A549 (cell line): Measurements from ENCODE around the gene ZNF830. TPM values are rescaled to one million over a fixed set of nuclear protein-coding genes. Genes with fewer than 3 reads are reported as not detected.
A peak's percentile ranks its signal among the peaks of the same experiment; 100 is the strongest.

Experiments
- ATAC-seq, 2 experiments: fragments of 200-7000 bp in 1 of 2; fragments of >200 bp in 1 of 2; cut with Nextera tagmentation in 1 of 2; cut with Tn5 transposase in 1 of 2; 3 replicates each; pipeline versions ENCODE4 v1.8.0 to v1.9.1; 2018 to 2020; ENCODE audit warnings: mild to moderate bottlenecking in 1 of 2, moderate library complexity in 1 of 2
- CTCF ChIA-PET: fragments of 300-600 bp; sonication (Branson Sonifier 250); formaldehyde crosslinking; extraction: SDS; loops from one replicate; lab custom pipeline; 2021; ENCODE audit warnings: antibody characterized with exemption, inconsistent platforms; lab: Yijun Ruan, JAX
- POLR2A ChIA-PET: fragments of 350-600 bp; formaldehyde crosslinking; extraction: SDS; loops from one replicate; lab custom pipeline; 2021; ENCODE audit warnings: antibody characterized with exemption, inconsistent platforms; lab: Yijun Ruan, JAX
- DNase-seq, 2 experiments: peaks; one replicate each; pipeline versions ENCODE4 v3.0.0 to v3.0.0-alpha.2; 2011 to 2016; ENCODE audit warnings: low read depth in 1 of 2, low spot score in 1 of 2
- FAIRE-seq: peaks from 2 replicates; lab custom pipeline; 2011; peaks lifted over from hg19 to GRCh38; lab: Jason Lieb, UNC
- H3K27ac ChIP-seq, 2 experiments: fragments of >200 bp; sonication (Bioruptor Twin); formaldehyde crosslinking; 3 replicates each; pipeline ENCODE4 v1.5.1; 2016 to 2017
- H3K4me1 ChIP-seq: fragments of >200 bp; sonication (Bioruptor Twin); formaldehyde crosslinking; 3 replicates; pipeline ENCODE4 v1.6.1; 2016
- H3K4me2 ChIP-seq: fragments of >200 bp; sonication (Bioruptor Twin); formaldehyde crosslinking; 3 replicates; pipeline ENCODE4 v1.6.1; 2016
- H3K4me3 ChIP-seq: fragments of >200 bp; sonication (Bioruptor Twin); formaldehyde crosslinking; 3 replicates; pipeline ENCODE4 v1.5.1; 2016
- H3K9me3 ChIP-seq: fragments of >200 bp; sonication (Bioruptor Twin); formaldehyde crosslinking; 3 replicates; pipeline ENCODE4 v1.6.1; 2016
- BCL3 ChIP-seq: fragments of >200 bp; sonication (Bioruptor Twin); formaldehyde crosslinking; IDR thresholded peaks from 3 replicates; pipeline ENCODE4 v1.6.1; 2016
- BHLHE40 ChIP-seq: IDR thresholded peaks from 2 replicates; pipeline ENCODE4 v1.6.1; 2012; ENCODE audit warnings: low read depth, low read length, inconsistent platforms
- CBX2 ChIP-seq: fragments of 200-600 bp; sonication (generic); IDR thresholded peaks from 2 replicates; pipeline ENCODE4 v1.6.1; 2016; ENCODE audit warnings: low read depth, mild to moderate bottlenecking, borderline replicate concordance
- CHD4 ChIP-seq: fragments of 200-600 bp; sonication (generic); IDR thresholded peaks from 2 replicates; pipeline ENCODE4 v1.6.1; 2016; ENCODE audit warnings: antibody characterized with exemption, mild to moderate bottlenecking, borderline replicate concordance
- CTCF ChIP-seq: fragments of >200 bp; sonication (Bioruptor Twin); formaldehyde crosslinking; IDR thresholded peaks from 3 replicates; pipeline ENCODE4 v1.5.1; 2016
- E2F6 ChIP-seq: IDR thresholded peaks from 2 replicates; pipeline ENCODE4 v1.6.1; 2012; ENCODE audit warnings: low read depth, borderline replicate concordance
- EHF ChIP-seq: fragments of 250-450 bp; sonication (Bioruptor Pico); IDR thresholded peaks from 2 replicates; pipeline ENCODE4 v1.5.0; 2020; ENCODE audit warnings: mild to moderate bottlenecking
- ELK1 ChIP-seq: fragments of 150-350 bp; IDR thresholded peaks from 2 replicates; pipeline ENCODE4 v1.6.1; 2014; ENCODE audit warnings: low read depth, mild to moderate bottlenecking, low read length
- EP300 ChIP-seq, 2 experiments: fragments of >200 bp; sonication (Bioruptor Twin); formaldehyde crosslinking; IDR thresholded peaks; 2 replicates in 1 of 2; 3 replicates in 1 of 2; pipeline ENCODE4 v1.6.1; 2016 to 2017
- FOSL2 ChIP-seq, 2 experiments: fragments of 450-650 bp in 1 of 2; fragments of >200 bp in 1 of 2; sonication (Bioruptor Twin) in 1 of 2; formaldehyde crosslinking; IDR thresholded peaks; 2 replicates each; pipeline versions ENCODE4 v1.5.0 to v1.6.1; 2016 to 2020; ENCODE audit warnings: mild to moderate bottlenecking in 1 of 2, moderate library complexity in 1 of 2
- FOXS1 ChIP-seq: fragments of 250-450 bp; sonication (Bioruptor Pico); IDR thresholded peaks from 2 replicates; pipeline ENCODE4 v1.5.0; 2020; ENCODE audit warnings: mild to moderate bottlenecking, moderate library complexity
- GATA3 ChIP-seq: IDR thresholded peaks from 2 replicates; pipeline ENCODE4 v1.6.1; 2012; ENCODE audit warnings: borderline replicate concordance
- HDAC2 ChIP-seq: fragments of 200-600 bp; sonication (generic); IDR thresholded peaks from 2 replicates; pipeline ENCODE4 v1.6.1; 2016
- HEYL ChIP-seq: fragments of 250-450 bp; sonication (Bioruptor Pico); IDR thresholded peaks from 2 replicates; pipeline ENCODE4 v1.8.0; 2021; ENCODE audit warnings: mild to moderate bottlenecking, moderate library complexity
- HOXB13 ChIP-seq: fragments of 250-450 bp; sonication (Bioruptor Pico); IDR thresholded peaks from 2 replicates; pipeline ENCODE4 v1.5.0; 2020; ENCODE audit warnings: low read depth, mild to moderate bottlenecking, moderate library complexity
- HOXB5 ChIP-seq: fragments of 250-450 bp; sonication (Bioruptor Pico); IDR thresholded peaks from 2 replicates; pipeline ENCODE4 v1.5.0; 2020; ENCODE audit warnings: mild to moderate bottlenecking, moderate library complexity
- MAFK ChIP-seq: fragments of 450-650 bp; IDR thresholded peaks from 2 replicates; pipeline ENCODE4 v1.6.1; 2014; ENCODE audit not compliant: partially characterized antibody
- MAZ ChIP-seq: fragments of 150-350 bp; IDR thresholded peaks from 2 replicates; pipeline ENCODE4 v1.6.1; 2014; ENCODE audit warnings: antibody characterized with exemption, low read depth, low read length, borderline replicate concordance
- NFE2L2 ChIP-seq: fragments of 150-350 bp; conservative IDR thresholded peaks from 2 replicates; pipeline ENCODE4 v1.6.1; 2014; ENCODE audit warnings: low read length
- NPAS2 ChIP-seq: fragments of 250-450 bp; sonication (Bioruptor Pico); IDR thresholded peaks from 2 replicates; pipeline ENCODE4 v1.8.0; 2022; ENCODE audit warnings: mild to moderate bottlenecking, moderate library complexity, borderline replicate concordance
- NR3C1 ChIP-seq: fragments of >200 bp; sonication (Bioruptor Twin); formaldehyde crosslinking; IDR thresholded peaks from 3 replicates; pipeline ENCODE4 v1.6.1; 2017
- PHF8 ChIP-seq: fragments of 200-600 bp; sonication (generic); IDR thresholded peaks from 2 replicates; pipeline ENCODE4 v1.6.1; 2016; ENCODE audit warnings: low read depth, mild to moderate bottlenecking, antibody characterized with exemption, moderate library complexity, borderline replicate concordance
- RAD21 ChIP-seq, 2 experiments: fragments of >200 bp in 1 of 2; sonication (Bioruptor Twin) in 1 of 2; formaldehyde crosslinking in 1 of 2; IDR thresholded peaks in 1 of 2; conservative IDR thresholded peaks in 1 of 2; 2 replicates in 1 of 2; 3 replicates in 1 of 2; pipeline ENCODE4 v1.6.1; 2012 to 2018; ENCODE audit warnings: inconsistent platforms in 1 of 2
- RCOR1 ChIP-seq: fragments of 150-350 bp; IDR thresholded peaks from 2 replicates; pipeline ENCODE4 v1.6.1; 2014; ENCODE audit warnings: antibody characterized with exemption, low read length, low read depth
- REST ChIP-seq: fragments of 200-600 bp; sonication (generic); IDR thresholded peaks from 2 replicates; pipeline ENCODE4 v1.6.1; 2016; ENCODE audit warnings: antibody characterized with exemption, mild to moderate bottlenecking, moderate library complexity
- RFX5 ChIP-seq: fragments of 450-650 bp; IDR thresholded peaks from 2 replicates; pipeline ENCODE4 v1.7.1; 2014; ENCODE audit warnings: antibody characterized with exemption, mild to moderate bottlenecking, moderate library complexity
- SMC3 ChIP-seq: fragments of >200 bp; sonication (Bioruptor Twin); formaldehyde crosslinking; IDR thresholded peaks from 3 replicates; pipeline ENCODE4 v1.6.1; 2018; ENCODE audit warnings: inconsistent platforms
- SREBF2 ChIP-seq: fragments of 450-650 bp; IDR thresholded peaks from 2 replicates; pipeline ENCODE4 v1.6.1; 2014; ENCODE audit warnings: mild to moderate bottlenecking, moderate library complexity
- TFCP2L1 ChIP-seq: fragments of 250-450 bp; sonication (Bioruptor Pico); IDR thresholded peaks from 2 replicates; pipeline ENCODE4 v1.5.0; 2021; ENCODE audit warnings: mild to moderate bottlenecking
- ZC3H11A ChIP-seq: fragments of 450-650 bp; IDR thresholded peaks from 2 replicates; pipeline ENCODE4 v1.6.1; 2014; ENCODE audit warnings: antibody characterized with exemption, mild to moderate bottlenecking
- ZFP36 ChIP-seq: fragments of 450-650 bp; IDR thresholded peaks from 2 replicates; pipeline ENCODE4 v1.6.1; 2014; ENCODE audit warnings: borderline replicate concordance; ENCODE audit not compliant: partially characterized antibody
- ZNF302 ChIP-seq: fragments of 250-450 bp; sonication (Bioruptor Pico); IDR thresholded peaks from 2 replicates; pipeline ENCODE4 v1.9.0; 2021; ENCODE audit warnings: inconsistent platforms, mild to moderate bottlenecking, moderate library complexity
- WGBS: methylation state at CpG from one replicate; pipeline ENCODE4 v1.1.6; 2017; ENCODE audit errors: missing lambda C conversion rate; 5-methylcytosine and 5-hydroxymethylcytosine counted together
- polyA plus RNA-seq, 4 experiments: library from polyadenylated mRNA; depleted of rRNA in 3 of 4; stranded (reverse); fragments of >200 nt; fragmentation: RNase III in 1 of 4; extraction: RNeasy Plus Mini Kit Qiagen cat#74134 plus additional on column Dnase treatment in 1 of 4; gene quantifications; 2 replicates in 3 of 4; 3 replicates in 1 of 4; pipeline ENCODE4 v1.2.3, GENCODE V29; 2011 to 2017

ZNF830 gene
- polyA plus RNA-seq, 2 of the 4 experiments (the other 2 are of a cell fraction) = 20.0 to 21.2 TPM

GRCh38 chr17:34980681-34981537, 19.6 kb downstream of the ZNF830 start:
- ATAC-seq (peak; percentile 91 to 94), DNase-seq (peak; percentile 86 to 93), FAIRE-seq (peak; percentile 84)
- Histone ChIP-seq H3K4me2 (peak overlapping the region; percentile 80), H3K4me3 (peak overlapping the region; percentile 78), H3K27ac (peak overlapping the region; percentile 94 to 97), H3K4me1 (peaks cover 14% of the 10 kb centered on the region), H3K9me3 (no peaks in the 10 kb centered on the region)
- CTCF ChIA-PET = interaction anchor here (0.7 to 7.5 kb wide), 19 partner anchors 10 to 561 kb away, joined by 3 to 43 read pairs (median 4); partner anchors contain the start of gene RAD51D
- WGBS = 1% methylated on average over 21 of the region's 69 CpGs
- POLR2A ChIA-PET = interaction anchor here (0.5 to 3.3 kb wide), 14 partner anchors 9 to 809 kb away, joined by 3 to 20 read pairs (median 5); partner anchors contain the start of genes CCT6B, RFFL, UNC45B and ZNF830
- TF ChIP-seq ELK1 (no peak), FOSL2 (IDR thresholded peaks at IDR 0.05) (no peak), FOSL2 (CRISPR knock-in tag; IDR thresholded peaks at IDR 0.05) (no peak), MAZ (no peak), RCOR1 (no peak), BCL3 (no peak), NPAS2 (CRISPR knock-in tag) (no peak), RFX5 (no peak), EP300 (IDR thresholded peaks at IDR 0.05) (peak in 1 of 2 experiments; percentile 18; a peak in 1 of 5 replicates), ZNF302 (CRISPR knock-in tag) (no peak), TFCP2L1 (peak; percentile 94), HOXB5 (CRISPR knock-in tag) (no peak), ZC3H11A (no peak), E2F6 (peak; percentile 49; the same call in 1 of the 2 replicates), CTCF (peak; percentile 55), BHLHE40 (no peak), SREBF2 (no peak), REST (no peak), ZFP36 (no peak), CHD4 (no peak), HEYL (CRISPR knock-in tag) (no peak), NR3C1 (no peak), HDAC2 (no peak), SMC3 (peak; percentile 57), HOXB13 (CRISPR knock-in tag) (no peak), EHF (no peak), GATA3 (no peak), PHF8 (peak; percentile 90), RAD21 (conservative IDR thresholded peaks at IDR 0.05 in 1 of 2, IDR thresholded peaks at IDR 0.05 in 1 of 2) (peak; percentile 52 to 56; a peak in 4 of 5 replicates), CBX2 (no peak), NFE2L2 (no peak), FOXS1 (CRISPR knock-in tag) (no peak), MAFK (no peak)
